GM12878 (cell line): ENCODE results near the gene RPL9. TPM values are rescaled to one million over a fixed set of nuclear protein-coding genes. Genes with fewer than 3 reads are reported as not detected.
A peak's percentile ranks its signal among the peaks of the same experiment; 100 is the strongest.

ENCODE experiments used
- CBX5 ChIP-seq: sonication (generic); IDR thresholded peaks from 2 replicates; pipeline ENCODE4 v1.6.1; 2016; ENCODE audit warnings: low read depth, moderate library complexity, mild to moderate bottlenecking, inconsistent platforms
- CEBPZ ChIP-seq: fragments of 150-350 bp; IDR thresholded peaks from 2 replicates; pipeline ENCODE4 v1.6.1; 2016; ENCODE audit warnings: low read depth, low read length
- CREB1 ChIP-seq: IDR thresholded peaks from 2 replicates; pipeline ENCODE4 v1.6.1; 2012; ENCODE audit warnings: low read depth, mild to moderate bottlenecking, inconsistent platforms
- CREM ChIP-seq: IDR thresholded peaks from 2 replicates; pipeline ENCODE4 v1.6.1; 2014; ENCODE audit warnings: antibody characterized with exemption, low read depth
- E2F4 ChIP-seq: IDR thresholded peaks from 2 replicates; pipeline ENCODE4 v1.6.1; 2012; ENCODE audit warnings: low read depth, low read length, improper control_type of control experiment
- IRF5 ChIP-seq: fragments of 450-650 bp; IDR thresholded peaks from 2 replicates; pipeline ENCODE4 v1.6.1; 2017; ENCODE audit warnings: borderline replicate concordance
- LARP7 ChIP-seq: fragments of 450-650 bp; IDR thresholded peaks from 2 replicates; pipeline ENCODE4 v1.6.1; 2017; ENCODE audit warnings: mild to moderate bottlenecking
- MTA2 ChIP-seq: fragments of 450-650 bp; IDR thresholded peaks from 2 replicates; pipeline ENCODE4 v1.6.1; 2016; ENCODE audit warnings: low read depth, mild to moderate bottlenecking, moderate library complexity
- NRF1 ChIP-seq: conservative IDR thresholded peaks from 2 replicates; pipeline ENCODE4 v1.6.1; 2011; ENCODE audit warnings: mild to moderate bottlenecking, low read depth, low read length, improper control_type of control experiment
- RELA ChIP-seq: fragments of 450-650 bp; IDR thresholded peaks from 2 replicates; pipeline ENCODE4 v1.8.0; 2014; ENCODE audit warnings: borderline replicate concordance; ENCODE audit not compliant: partially characterized antibody
- REST ChIP-seq: IDR thresholded peaks from 2 replicates; pipeline ENCODE4 v1.6.1; 2012; ENCODE audit warnings: mild to moderate bottlenecking, low read depth, low read length
- RFX5 ChIP-seq: IDR thresholded peaks from 2 replicates; pipeline ENCODE4 v1.6.1; 2011; ENCODE audit warnings: low read depth, low read length, improper control_type of control experiment
- polyA plus RNA-seq, 11 experiments: library from polyadenylated mRNA; depleted of rRNA in 4 of 11; unstranded in 6 of 11; stranded (reverse) in 5 of 11; fragments of >200 nt; fragmentation: Nextera tagmentation in 4 of 11; fragmentation: Illumina TruSeq in 1 of 11; extraction: Ambion mirVana in 4 of 11; extraction: Trizol in 1 of 11; gene quantifications; 1 replicate in 1 of 11; 2 replicates in 10 of 11; pipeline versions ENCODE4 v1.2.1 to v1.2.3, GENCODE V29; 2011 to 2016; ENCODE audit warnings: inconsistent platforms in 2 of 11, missing spikeins in 2 of 11, low read depth in 1 of 11
- total RNA-seq, 4 experiments: library from RNA; depleted of rRNA in 3 of 4; stranded (reverse); fragments of >200 nt in 3 of 4; fragmentation: Illumina TruSeq in 1 of 4; extraction: Trizol in 1 of 4; gene quantifications; 2 replicates each; pipeline versions ENCODE4 v1.2.1 to v1.2.3, GENCODE V29; 2013 to 2021
- TF ChIP-seq, protein P1 (sequence below): fragments of 450-650 bp; formaldehyde crosslinking; IDR thresholded peaks from 2 replicates; pipeline ENCODE4 v1.4.0; 2022; ENCODE audit warnings: mild to moderate bottlenecking, moderate library complexity
- TF ChIP-seq, protein P2 (sequence below): fragments of 450-650 bp; IDR thresholded peaks from 2 replicates; pipeline ENCODE4 v1.6.1; 2017; ENCODE audit warnings: mild to moderate bottlenecking, low read depth, inconsistent platforms; ENCODE audit not compliant: poor library complexity, severe bottlenecking

RPL9 gene
- total and polyA plus RNA-seq, 10 of the 15 experiments (the other 5 are each of a cell fraction or from before 2014, with no cell fraction given), result 1,006 to 4,767 (median 2,910) TPM

DNA sequence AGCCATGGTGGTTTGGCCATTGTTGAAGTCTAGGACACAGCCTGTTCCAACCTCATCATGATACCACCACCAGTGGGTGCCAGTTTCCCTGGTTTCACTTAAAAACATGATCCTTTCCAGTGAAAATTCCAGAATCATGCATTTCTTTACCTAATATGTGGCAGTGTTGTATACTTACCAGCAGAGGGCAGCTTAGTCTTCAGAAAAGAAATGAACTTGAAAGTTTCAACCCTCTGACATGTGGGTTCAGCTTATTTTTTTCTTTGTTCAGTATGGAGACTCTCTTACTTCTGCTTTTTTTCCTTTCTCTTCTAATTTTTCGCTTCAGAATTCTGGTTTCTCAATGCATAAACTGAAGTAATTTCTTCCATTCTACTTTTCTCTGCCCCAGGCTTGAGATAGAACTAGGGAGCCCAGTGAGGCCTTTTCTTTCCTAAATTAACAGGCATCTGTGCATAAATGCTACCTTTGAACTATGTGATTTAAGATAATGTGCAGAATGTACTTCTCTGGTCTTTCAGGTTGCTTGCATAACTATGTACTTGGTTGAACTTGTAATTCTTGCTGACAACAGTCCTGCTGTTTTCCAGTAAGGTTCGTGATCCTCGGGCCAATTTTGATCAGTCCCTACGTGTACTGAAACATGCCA is 10.8 kb upstream of the RPL9 start (continued):
- TF ChIP-seq, protein P1, sequence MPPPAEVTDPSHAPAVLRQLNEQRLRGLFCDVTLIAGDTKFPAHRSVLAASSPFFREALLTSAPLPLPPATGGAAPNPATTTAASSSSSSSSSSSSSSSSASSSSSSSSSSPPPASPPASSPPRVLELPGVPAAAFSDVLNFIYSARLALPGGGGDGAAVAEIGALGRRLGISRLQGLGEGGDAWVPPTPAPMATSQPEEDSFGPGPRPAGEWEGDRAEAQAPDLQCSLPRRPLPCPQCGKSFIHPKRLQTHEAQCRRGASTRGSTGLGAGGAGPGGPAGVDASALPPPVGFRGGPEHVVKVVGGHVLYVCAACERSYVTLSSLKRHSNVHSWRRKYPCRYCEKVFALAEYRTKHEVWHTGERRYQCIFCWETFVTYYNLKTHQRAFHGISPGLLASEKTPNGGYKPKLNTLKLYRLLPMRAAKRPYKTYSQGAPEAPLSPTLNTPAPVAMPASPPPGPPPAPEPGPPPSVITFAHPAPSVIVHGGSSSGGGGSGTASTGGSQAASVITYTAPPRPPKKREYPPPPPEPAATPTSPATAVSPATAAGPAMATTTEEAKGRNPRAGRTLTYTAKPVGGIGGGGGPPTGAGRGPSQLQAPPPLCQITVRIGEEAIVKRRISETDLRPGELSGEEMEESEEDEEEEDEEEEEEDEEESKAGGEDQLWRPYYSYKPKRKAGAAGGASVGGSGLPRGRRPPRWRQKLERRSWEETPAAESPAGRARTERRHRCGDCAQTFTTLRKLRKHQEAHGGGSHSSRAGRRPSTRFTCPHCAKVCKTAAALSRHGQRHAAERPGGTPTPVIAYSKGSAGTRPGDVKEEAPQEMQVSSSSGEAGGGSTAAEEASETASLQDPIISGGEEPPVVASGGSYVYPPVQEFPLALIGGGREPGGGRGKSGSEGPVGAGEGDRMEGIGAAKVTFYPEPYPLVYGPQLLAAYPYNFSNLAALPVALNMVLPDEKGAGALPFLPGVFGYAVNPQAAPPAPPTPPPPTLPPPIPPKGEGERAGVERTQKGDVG, result no peak
- TF ChIP-seq MTA2 (no peak), CBX5 (no peak), E2F4 (no peak), LARP7 (0 out of 2 replicates have a peak, but pooled peaks have one; percentile 32), NRF1 (no peak), IRF5 (no peak), RFX5 (no peak), CREB1 (no peak), CEBPZ (no peak), REST (no peak), RELA (no peak), CREM (no peak)
- TF ChIP-seq, protein P2, sequence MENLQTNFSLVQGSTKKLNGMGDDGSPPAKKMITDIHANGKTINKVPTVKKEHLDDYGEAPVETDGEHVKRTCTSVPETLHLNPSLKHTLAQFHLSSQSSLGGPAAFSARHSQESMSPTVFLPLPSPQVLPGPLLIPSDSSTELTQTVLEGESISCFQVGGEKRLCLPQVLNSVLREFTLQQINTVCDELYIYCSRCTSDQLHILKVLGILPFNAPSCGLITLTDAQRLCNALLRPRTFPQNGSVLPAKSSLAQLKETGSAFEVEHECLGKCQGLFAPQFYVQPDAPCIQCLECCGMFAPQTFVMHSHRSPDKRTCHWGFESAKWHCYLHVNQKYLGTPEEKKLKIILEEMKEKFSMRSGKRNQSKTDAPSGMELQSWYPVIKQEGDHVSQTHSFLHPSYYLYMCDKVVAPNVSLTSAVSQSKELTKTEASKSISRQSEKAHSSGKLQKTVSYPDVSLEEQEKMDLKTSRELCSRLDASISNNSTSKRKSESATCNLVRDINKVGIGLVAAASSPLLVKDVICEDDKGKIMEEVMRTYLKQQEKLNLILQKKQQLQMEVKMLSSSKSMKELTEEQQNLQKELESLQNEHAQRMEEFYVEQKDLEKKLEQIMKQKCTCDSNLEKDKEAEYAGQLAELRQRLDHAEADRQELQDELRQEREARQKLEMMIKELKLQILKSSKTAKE, result peak; percentile 75
